Measurements from ENCODE around the gene REV3L. TPM values are rescaled to one million over a fixed set of nuclear protein-coding genes. Genes with fewer than 3 reads are reported as not detected.

REV3L gene
- total and polyA plus RNA-seq, 2 of the 8 experiments (the other 6 are each of a cell fraction or from before 2014, with no cell fraction given) = 2.1 to 6.6 TPM

- Histone ChIP-seq H3K27ac (ENCODE audit: low read depth, low read length) (no peak overlapping the region), H3K4me3 (ENCODE audit: extremely low read depth in 1 of 4, insufficient read depth in 2 of 4, low read depth in 3 of 4, low read length in 4 of 4) (no peak overlapping the region), H3K36me3 (ENCODE audit: control insufficient read depth in 2 of 4, insufficient read depth in 4 of 4, low read length in 3 of 4) (peaks cover 0 to 6% (median 4%) of the 10 kb centered on the region in 4 experiments; a peak in 5 of 8 replicates), H3K4ac (replicated peaks; ENCODE audit: insufficient read length, low read depth, low read length) (no peak overlapping the region), H3K23me2 (ENCODE audit: low read depth, low read length) (no peaks in the 10 kb centered on the region), H4K91ac (replicated peaks; ENCODE audit: insufficient read length, low read length) (no peak overlapping the region), H2BK120ac (replicated peaks; ENCODE audit: low read depth, low read length) (no peak overlapping the region), H2AFZ (ENCODE audit: low read length) (no peak overlapping the region), H2BK5ac (ENCODE audit: low read depth, low read length) (no peak overlapping the region), H3K4me1 (replicated peaks in 1 of 4; ENCODE audit: control insufficient read depth in 3 of 4, insufficient read depth in 4 of 4, low read length in 3 of 4) (no peaks in the 10 kb centered on the region; a peak in 1 of 7 replicates), H3K18ac (ENCODE audit: extremely low read depth, low read length) (no peak overlapping the region), H3K27me3 (replicated peaks in 1 of 4; ENCODE audit: control insufficient read depth in 3 of 4, extremely low read depth in 1 of 4, insufficient read depth in 3 of 4, low read length in 3 of 4) (no peaks in the 10 kb centered on the region), H3K79me2 (ENCODE audit: control insufficient read depth in 1 of 2, insufficient read depth in 2 of 2, low read length in 2 of 2) (peaks cover 5 to 58% of the 10 kb centered on the region in 2 experiments), H2BK12ac (ENCODE audit: low read depth, low read length) (no peak overlapping the region), H3K9ac (replicated peaks in 1 of 4; ENCODE audit: extremely low read depth in 1 of 4, low read depth in 3 of 4, low read length in 3 of 4) (no peak overlapping the region), H3K23ac (ENCODE audit: insufficient read length) (no peak overlapping the region), H3K9me3 (ENCODE audit: insufficient read depth in 2 of 2, low read depth in 1 of 2, low read length in 1 of 2) (no peaks in the 10 kb centered on the region; a peak in 1 of 4 replicates), H2BK20ac (ENCODE audit: low read length) (no peak overlapping the region), H3K79me1 (ENCODE audit: low read depth, low read length) (peaks cover 3% of the 10 kb centered on the region), H3K14ac (ENCODE audit: insufficient read length) (no peak overlapping the region), H2AK5ac (ENCODE audit: low read depth, low read length) (no peak overlapping the region), H4K8ac (ENCODE audit: extremely low read depth, insufficient read depth, low read length) (no peak overlapping the region), H4K20me1 (replicated peaks in 1 of 2; ENCODE audit: control insufficient read depth in 1 of 2, insufficient read depth in 2 of 2, low read length in 2 of 2) (no peaks in the 10 kb centered on the region), H3K56ac (replicated peaks; ENCODE audit: insufficient read length, low read depth, low read length) (no peak overlapping the region), H3K4me2 (ENCODE audit: insufficient read depth in 1 of 2, low read depth in 2 of 2, low read length in 2 of 2) (no peak overlapping the region), H2BK15ac (ENCODE audit: low read length) (no peak overlapping the region), H4K5ac (ENCODE audit: insufficient read length, low read depth, low read length) (no peak overlapping the region)
- CTCF ChIA-PET (ENCODE audit: partially characterized antibody) = interaction anchor here (1.2 to 1.8 kb wide), 2 partner anchors 13 to 41 kb away, joined by 4 to 5 read pairs; no protein-coding TSS in a partner anchor
- POLR2A ChIA-PET (ENCODE audit: partially characterized antibody) = interaction anchor here (1.3 to 1.6 kb wide), 2 partner anchors 16 to 75 kb away, joined by 3 to 4 read pairs; no protein-coding TSS in a partner anchor
- FAIRE-seq (no peak), DNase-seq (ENCODE audit: low read depth in 1 of 2, low spot score in 2 of 2) (no peak)
- WGBS, 2 experiments (ENCODE audit: extremely low coverage in 1 of 2, insufficient coverage in 1 of 2, insufficient read length in 1 of 2, insufficient replicate concordance in 2 of 2, low coverage in 1 of 2, low lambda C conversion rate in 2 of 2, missing lambda C conversion rate in 1 of 2) = 92% methylated on average over 3 of the region's 3 CpGs; no CpG with 5 or more reads in 1 of the 2 experiments
- TF ChIP-seq SAP30 (IDR thresholded peaks at IDR 0.05; ENCODE audit: insufficient read depth, insufficient replicate concordance, low read length) (no peak), EP300 (IDR thresholded peaks at IDR 0.05; ENCODE audit: borderline replicate concordance in 1 of 2, low read depth in 2 of 2, low read length in 2 of 2) (no peak), USF2 (IDR thresholded peaks at IDR 0.05; ENCODE audit: low read length) (no peak), HDAC6 (IDR thresholded peaks at IDR 0.05; ENCODE audit: low read depth, low read length) (no peak), SIX5 (IDR thresholded peaks at IDR 0.05; ENCODE audit: low read depth, low read length) (no peak), BACH1 (IDR thresholded peaks at IDR 0.05; ENCODE audit: low read length) (no peak), BCL11A (IDR thresholded peaks at IDR 0.05; ENCODE audit: low read depth in 2 of 2, low read length in 2 of 2) (no peak), SIRT6 (IDR thresholded peaks at IDR 0.05; ENCODE audit: low read length) (no peak), YY1 (IDR thresholded peaks at IDR 0.05; ENCODE audit: low read depth, low read length) (no peak), PHF8 (conservative IDR thresholded peaks at IDR 0.05; ENCODE audit: low read depth, low read length) (no peak), CBX8 (IDR thresholded peaks at IDR 0.05; ENCODE audit: borderline replicate concordance, low read depth, low read length) (no peak), CHD2 (IDR thresholded peaks at IDR 0.05; ENCODE audit: low read length) (no peak)
These were observed 7.0 kb upstream of the REV3L start for GRCh38 chr6:111490067-111490466.

Measured in H1 (cell line).